Measurements from ENCODE around the gene CCDC86.

DNA sequence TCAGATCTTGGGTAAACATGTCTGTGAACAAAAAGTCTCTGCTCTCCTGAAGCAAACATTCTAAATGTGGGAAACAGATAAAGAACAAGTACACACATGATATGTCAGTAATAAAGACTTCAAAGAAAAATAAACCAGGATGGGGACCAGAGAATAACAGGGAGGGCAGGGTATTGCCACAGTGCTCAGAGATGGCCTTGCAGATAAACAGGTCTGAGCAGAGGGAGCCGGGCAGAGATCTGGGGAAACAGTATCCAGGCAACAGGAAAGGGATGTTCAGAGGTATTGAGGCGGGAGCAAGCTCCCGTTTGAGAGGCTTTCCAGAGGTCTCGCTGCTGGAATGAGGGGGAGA is 2.9 kb downstream of the CCDC86 start:
- TF ChIP-seq CTCF (IDR thresholded peaks at IDR 0.05) (no peak), EZH2phosphoT487 (IDR thresholded peaks at IDR 0.05) (no peak)
